H9 (cell line): ENCODE measurements around the gene SLC2A5. TPM values are rescaled to one million over a fixed set of nuclear protein-coding genes. Genes with fewer than 3 reads are reported as not detected.

Source experiments
- DNase-seq: peaks from one replicate; pipeline ENCODE4 v3.0.0-alpha.2; 2017
- H2AFZ ChIP-seq: one replicate; pipeline ENCODE4 v1.6.1; 2013; ENCODE audit warnings: mild to moderate bottlenecking, low read length, control low read depth, moderate library complexity
- H2AK5ac ChIP-seq: 2 replicates; pipeline ENCODE4 v1.6.1; 2013; ENCODE audit warnings: low read length, control low read depth, mixed read lengths; ENCODE audit not compliant: insufficient read length
- H2BK120ac ChIP-seq: one replicate; pipeline ENCODE4 v1.6.1; 2013; ENCODE audit warnings: low read depth, mild to moderate bottlenecking, low read length, control low read depth, inconsistent platforms; ENCODE audit not compliant: poor library complexity, severe bottlenecking
- H2BK12ac ChIP-seq: 2 replicates; pipeline ENCODE4 v1.6.1; 2013; ENCODE audit warnings: low read length, control low read depth, mixed read lengths, low read depth; ENCODE audit not compliant: insufficient read length
- H2BK15ac ChIP-seq: 2 replicates; pipeline ENCODE4 v1.6.1; 2013; ENCODE audit warnings: low read depth, low read length, control low read depth
- H2BK20ac ChIP-seq: one replicate; pipeline ENCODE4 v1.6.1; 2013; ENCODE audit warnings: low read depth, mild to moderate bottlenecking, low read length, control low read depth, inconsistent platforms; ENCODE audit not compliant: poor library complexity, severe bottlenecking
- H2BK5ac ChIP-seq: 2 replicates; pipeline ENCODE4 v1.6.1; 2013; ENCODE audit warnings: low read length, control low read depth, mixed read lengths; ENCODE audit not compliant: insufficient read length
- H3K14ac ChIP-seq: 2 replicates; pipeline ENCODE4 v1.6.1; 2013; ENCODE audit warnings: low read length, control low read depth; ENCODE audit not compliant: insufficient read depth
- H3K18ac ChIP-seq: 2 replicates; pipeline ENCODE4 v1.6.1; 2013; ENCODE audit warnings: low read depth, mild to moderate bottlenecking, mixed read lengths, low read length, control low read depth; ENCODE audit not compliant: insufficient read length
- H3K23ac ChIP-seq: 2 replicates; pipeline ENCODE4 v1.6.1; 2013; ENCODE audit warnings: low read length, control low read depth, mixed read lengths, low read depth; ENCODE audit not compliant: insufficient read length
- H3K23me2 ChIP-seq: 2 replicates; pipeline ENCODE4 v1.6.1; 2013; ENCODE audit warnings: low read depth, mild to moderate bottlenecking, mixed read lengths, low read length, control low read depth; ENCODE audit not compliant: insufficient read length, poor library complexity, severe bottlenecking
- H3K27ac ChIP-seq: 2 replicates; pipeline ENCODE4 v1.5.1; 2013; ENCODE audit warnings: low read length, control low read depth, mixed read lengths, low read depth; ENCODE audit not compliant: insufficient read length
- H3K27me3 ChIP-seq: 2 replicates; pipeline ENCODE4 v1.6.1; 2013; ENCODE audit warnings: low read length, control low read depth, inconsistent platforms; ENCODE audit not compliant: insufficient read depth
- H3K4ac ChIP-seq: 2 replicates; pipeline ENCODE4 v1.6.1; 2013; ENCODE audit warnings: low read depth, mild to moderate bottlenecking, control low read depth, inconsistent platforms, low read length, moderate library complexity
- H3K4me1 ChIP-seq: 2 replicates; pipeline ENCODE4 v1.6.1; 2013; ENCODE audit warnings: low read length, control low read depth, inconsistent platforms; ENCODE audit not compliant: insufficient read depth
- H3K4me2 ChIP-seq: 2 replicates; pipeline ENCODE4 v1.6.1; 2013; ENCODE audit warnings: low read length, control low read depth, mixed read lengths; ENCODE audit not compliant: insufficient read length, insufficient read depth
- H3K56ac ChIP-seq: 2 replicates; pipeline ENCODE4 v1.6.1; 2013; ENCODE audit warnings: low read depth, mild to moderate bottlenecking, mixed read lengths, low read length, control low read depth; ENCODE audit not compliant: insufficient read length
- H3K79me1 ChIP-seq: 2 replicates; pipeline ENCODE4 v1.6.1; 2013; ENCODE audit warnings: low read depth, mild to moderate bottlenecking, moderate library complexity, low read length, control low read depth, inconsistent platforms; ENCODE audit not compliant: insufficient read depth, poor library complexity, severe bottlenecking
- H3K79me2 ChIP-seq: 2 replicates; pipeline ENCODE4 v1.6.1; 2013; ENCODE audit warnings: low read length, control low read depth, inconsistent platforms; ENCODE audit not compliant: insufficient read depth
- H3K9ac ChIP-seq: 2 replicates; pipeline ENCODE4 v1.6.1; 2013; ENCODE audit warnings: low read length, control low read depth, mixed read lengths; ENCODE audit not compliant: insufficient read length; ENCODE audit errors: extremely low read depth
- H3K9me3 ChIP-seq: one replicate; pipeline ENCODE4 v1.6.1; 2013; ENCODE audit warnings: low read depth, low read length, inconsistent platforms; ENCODE audit not compliant: control insufficient read depth
- H3T11ph ChIP-seq: one replicate; pipeline ENCODE4 v1.6.1; 2013; ENCODE audit warnings: mild to moderate bottlenecking, low read length, control low read depth, inconsistent platforms
- H4K20me1 ChIP-seq: one replicate; pipeline ENCODE4 v1.6.1; 2013; ENCODE audit not compliant: control insufficient read depth, insufficient read length, insufficient read depth
- H4K5ac ChIP-seq: 2 replicates; pipeline ENCODE4 v1.6.1; 2013; ENCODE audit warnings: low read depth, mild to moderate bottlenecking, mixed read lengths, low read length, control low read depth; ENCODE audit not compliant: insufficient read length
- H4K8ac ChIP-seq: replicated peaks from 2 replicates; pipeline ENCODE4 v1.6.1; 2013; ENCODE audit warnings: low read length, control low read depth, mixed read lengths, low read depth; ENCODE audit not compliant: insufficient read length
- H4K91ac ChIP-seq: 2 replicates; pipeline ENCODE4 v1.6.1; 2013; ENCODE audit warnings: low read depth, mild to moderate bottlenecking, moderate library complexity, mixed read lengths, low read length, control low read depth; ENCODE audit not compliant: insufficient read length
- H3K27ac Mint-ChIP-seq, 3 experiments: 2 replicates in 2 of 3; 3 replicates in 1 of 3; pipeline ENCODE4 v1.8.0; 2020 to 2021; ENCODE audit warnings: mixed read lengths in 3 of 3, mild to moderate bottlenecking in 1 of 3, moderate library complexity in 1 of 3
- H3K27me3 Mint-ChIP-seq: 2 replicates; pipeline ENCODE4 v1.8.0; 2021; ENCODE audit warnings: low read depth, mild to moderate bottlenecking, moderate library complexity, mixed read lengths
- H3K36me3 Mint-ChIP-seq, 3 experiments: 2 replicates in 2 of 3; 3 replicates in 1 of 3; pipeline ENCODE4 v1.8.0; 2020 to 2021; ENCODE audit warnings: low read depth in 3 of 3, mixed read lengths in 3 of 3; ENCODE audit not compliant: insufficient read depth in 1 of 3
- H3K4me1 Mint-ChIP-seq, 2 experiments: 2 replicates each; pipeline ENCODE4 v1.8.0; 2020; ENCODE audit warnings: mixed read lengths in 2 of 2
- H3K4me3 Mint-ChIP-seq, 2 experiments: 2 replicates in 1 of 2; 3 replicates in 1 of 2; pipeline ENCODE4 v1.8.0; 2020 to 2021; ENCODE audit warnings: mild to moderate bottlenecking in 2 of 2, mixed read lengths in 2 of 2, moderate library complexity in 1 of 2
- H3K9me3 Mint-ChIP-seq, 2 experiments: 2 replicates in 1 of 2; 3 replicates in 1 of 2; pipeline ENCODE4 v1.8.0; 2020; ENCODE audit warnings: mild to moderate bottlenecking in 2 of 2, mixed read lengths in 2 of 2, moderate library complexity in 1 of 2
- WGBS: extraction: QIAGEN DNeasy Blood & Tissue Kit; methylation state at CpG from one replicate; pipeline ENCODE4 v1.1.7; 2013; ENCODE audit warnings: missing lambda C conversion rate, low lambda C conversion rate, mixed read lengths; ENCODE audit not compliant: insufficient read length; ENCODE audit errors: extremely low coverage; 5-methylcytosine and 5-hydroxymethylcytosine counted together
- total RNA-seq: library from RNA; stranded (reverse); gene quantifications from 2 replicates; pipeline ENCODE4 v1.2.1, GENCODE V29; 2021
- TF ChIP-seq, protein P1 (sequence below): fragments of 200-600 bp; sonication (generic); conservative IDR thresholded peaks from 3 replicates; pipeline ENCODE4 v1.8.0; 2021; ENCODE audit warnings: antibody characterized with exemption, mild to moderate bottlenecking

The SLC2A5 gene
- total RNA-seq, 1 experiment from 2014 or later, result not detected

DNA sequence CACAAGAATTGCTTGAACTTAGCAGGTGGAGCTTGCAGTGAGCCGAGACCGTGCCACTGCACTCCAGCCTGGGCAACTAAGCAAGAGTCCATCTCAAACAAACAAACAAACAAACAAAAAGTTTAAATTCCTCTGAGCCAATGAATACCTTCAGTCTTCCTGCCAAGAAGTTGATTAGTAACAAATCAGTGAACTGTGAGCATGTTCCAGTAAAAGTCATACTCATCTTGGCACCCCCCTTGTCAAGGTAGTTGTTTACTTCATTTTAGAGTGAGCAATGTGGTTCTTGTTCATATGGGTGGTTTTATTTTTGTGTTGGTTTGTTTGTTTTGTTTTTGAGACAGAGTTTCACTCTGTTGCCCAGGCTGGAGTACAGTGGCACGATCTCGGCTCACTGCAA is 25.2 kb downstream of the SLC2A5 start:
- H4K8ac ChIP-seq, result no peak overlapping the region
- H3K27me3 ChIP-seq, result no peaks in the 10 kb centered on the region
- H3K4ac ChIP-seq, result no peak overlapping the region
- no peaks in the 10 kb centered on the region for H3K23me2 ChIP-seq
- H3K27me3 Mint-ChIP-seq, result peaks cover 3% of the 10 kb centered on the region; the same call in 1 of the 2 replicates
- no peaks in the 10 kb centered on the region for H3K79me1 ChIP-seq
- no peak overlapping the region for H2BK12ac ChIP-seq
- no peak overlapping the region for H2BK15ac ChIP-seq
- DNase-seq, result no peak
- no peak overlapping the region for H2BK120ac ChIP-seq
- no peak overlapping the region for H2BK5ac ChIP-seq
- no peak overlapping the region for H4K5ac ChIP-seq
- TF ChIP-seq, protein P1, sequence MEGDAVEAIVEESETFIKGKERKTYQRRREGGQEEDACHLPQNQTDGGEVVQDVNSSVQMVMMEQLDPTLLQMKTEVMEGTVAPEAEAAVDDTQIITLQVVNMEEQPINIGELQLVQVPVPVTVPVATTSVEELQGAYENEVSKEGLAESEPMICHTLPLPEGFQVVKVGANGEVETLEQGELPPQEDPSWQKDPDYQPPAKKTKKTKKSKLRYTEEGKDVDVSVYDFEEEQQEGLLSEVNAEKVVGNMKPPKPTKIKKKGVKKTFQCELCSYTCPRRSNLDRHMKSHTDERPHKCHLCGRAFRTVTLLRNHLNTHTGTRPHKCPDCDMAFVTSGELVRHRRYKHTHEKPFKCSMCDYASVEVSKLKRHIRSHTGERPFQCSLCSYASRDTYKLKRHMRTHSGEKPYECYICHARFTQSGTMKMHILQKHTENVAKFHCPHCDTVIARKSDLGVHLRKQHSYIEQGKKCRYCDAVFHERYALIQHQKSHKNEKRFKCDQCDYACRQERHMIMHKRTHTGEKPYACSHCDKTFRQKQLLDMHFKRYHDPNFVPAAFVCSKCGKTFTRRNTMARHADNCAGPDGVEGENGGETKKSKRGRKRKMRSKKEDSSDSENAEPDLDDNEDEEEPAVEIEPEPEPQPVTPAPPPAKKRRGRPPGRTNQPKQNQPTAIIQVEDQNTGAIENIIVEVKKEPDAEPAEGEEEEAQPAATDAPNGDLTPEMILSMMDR, result no peak
- no peaks in the 10 kb centered on the region for H3K79me2 ChIP-seq
- H3K27ac ChIP-seq, result no peak overlapping the region
- no peaks in the 10 kb centered on the region for H3K9me3 ChIP-seq
- no peaks in the 10 kb centered on the region for H3K4me1 ChIP-seq
- WGBS, result no CpG with 5 or more reads among the region's 4 CpGs
- no peak overlapping the region for H3K9ac ChIP-seq
- peaks cover 4% of the 10 kb centered on the region for H4K20me1 ChIP-seq
- no peak overlapping the region for H3K18ac ChIP-seq
- H3K4me1 Mint-ChIP-seq, result no peaks in the 10 kb centered on the region
- no peak overlapping the region for H3T11ph ChIP-seq
- no peak overlapping the region for H2AK5ac ChIP-seq
- no peak overlapping the region for H3K4me2 ChIP-seq
- no peak overlapping the region for H3K14ac ChIP-seq
- H4K91ac ChIP-seq, result no peak overlapping the region
- H2AFZ ChIP-seq, result no peak overlapping the region
- no peak overlapping the region for H2BK20ac ChIP-seq
- H3K23ac ChIP-seq, result no peak overlapping the region
- no peak overlapping the region for H3K56ac ChIP-seq
- no peaks in the 10 kb centered on the region for H3K36me3 Mint-ChIP-seq
- no peak overlapping the region for H3K27ac Mint-ChIP-seq
- no peak overlapping the region for H3K4me3 Mint-ChIP-seq
- H3K9me3 Mint-ChIP-seq, result no peaks in the 10 kb centered on the region; a peak in 1 of 5 replicates
